A549 (cell line): ENCODE measurements around the gene TMED8.

ENCODE experiments used
- HDAC2 ChIP-seq: fragments of 200-600 bp; sonication (generic); IDR thresholded peaks from 2 replicates; pipeline ENCODE4 v1.6.1; 2016
- POLR2A ChIP-seq: IDR thresholded peaks from 2 replicates; pipeline ENCODE4 v1.6.1; 2012; ENCODE audit warnings: mild to moderate bottlenecking, low read length
- TF ChIP-seq, protein P1 (sequence below): IDR thresholded peaks from 2 replicates; pipeline ENCODE4 v1.6.1; 2012; ENCODE audit warnings: low read depth, borderline replicate concordance
- TF ChIP-seq, protein P2 (sequence below): fragments of >200 bp; sonication (Bioruptor Twin); formaldehyde crosslinking; IDR thresholded peaks from 3 replicates; pipeline ENCODE4 v1.5.1; 2016

DNA sequence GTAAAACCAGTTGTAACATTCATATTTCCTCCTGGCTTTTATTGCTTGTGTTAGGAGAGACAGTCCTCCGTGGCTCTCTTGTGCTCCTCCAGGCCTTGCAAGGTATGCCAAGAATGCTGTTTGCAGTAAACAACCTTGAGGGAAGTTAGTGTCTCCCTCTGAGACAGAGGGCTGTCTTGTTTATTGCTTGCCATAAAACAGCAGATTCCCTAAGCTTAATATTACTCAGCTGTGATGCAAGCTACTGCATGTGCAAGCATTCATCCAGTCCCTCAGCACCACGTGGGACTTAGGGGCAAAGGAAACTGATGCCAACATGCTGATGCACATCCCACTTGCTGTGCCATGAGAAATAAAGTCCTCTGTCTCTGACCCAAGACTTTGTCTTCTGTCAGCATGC lies 62.9 kb downstream of the TMED8 start:
- TF ChIP-seq POLR2A (no peak), HDAC2 (no peak)
- TF ChIP-seq, protein P1, sequence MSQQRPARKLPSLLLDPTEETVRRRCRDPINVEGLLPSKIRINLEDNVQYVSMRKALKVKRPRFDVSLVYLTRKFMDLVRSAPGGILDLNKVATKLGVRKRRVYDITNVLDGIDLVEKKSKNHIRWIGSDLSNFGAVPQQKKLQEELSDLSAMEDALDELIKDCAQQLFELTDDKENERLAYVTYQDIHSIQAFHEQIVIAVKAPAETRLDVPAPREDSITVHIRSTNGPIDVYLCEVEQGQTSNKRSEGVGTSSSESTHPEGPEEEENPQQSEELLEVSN = no peak
- TF ChIP-seq, protein P2, sequence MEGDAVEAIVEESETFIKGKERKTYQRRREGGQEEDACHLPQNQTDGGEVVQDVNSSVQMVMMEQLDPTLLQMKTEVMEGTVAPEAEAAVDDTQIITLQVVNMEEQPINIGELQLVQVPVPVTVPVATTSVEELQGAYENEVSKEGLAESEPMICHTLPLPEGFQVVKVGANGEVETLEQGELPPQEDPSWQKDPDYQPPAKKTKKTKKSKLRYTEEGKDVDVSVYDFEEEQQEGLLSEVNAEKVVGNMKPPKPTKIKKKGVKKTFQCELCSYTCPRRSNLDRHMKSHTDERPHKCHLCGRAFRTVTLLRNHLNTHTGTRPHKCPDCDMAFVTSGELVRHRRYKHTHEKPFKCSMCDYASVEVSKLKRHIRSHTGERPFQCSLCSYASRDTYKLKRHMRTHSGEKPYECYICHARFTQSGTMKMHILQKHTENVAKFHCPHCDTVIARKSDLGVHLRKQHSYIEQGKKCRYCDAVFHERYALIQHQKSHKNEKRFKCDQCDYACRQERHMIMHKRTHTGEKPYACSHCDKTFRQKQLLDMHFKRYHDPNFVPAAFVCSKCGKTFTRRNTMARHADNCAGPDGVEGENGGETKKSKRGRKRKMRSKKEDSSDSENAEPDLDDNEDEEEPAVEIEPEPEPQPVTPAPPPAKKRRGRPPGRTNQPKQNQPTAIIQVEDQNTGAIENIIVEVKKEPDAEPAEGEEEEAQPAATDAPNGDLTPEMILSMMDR = no peak
